ENCODE measurements around the gene CIT.
"Not testable (repeated sequence)": the region's sequence is repeated elsewhere in the genome, so short reads cannot be mapped to it uniquely, and the experiment has no call there.

Gene CIT

DNA sequence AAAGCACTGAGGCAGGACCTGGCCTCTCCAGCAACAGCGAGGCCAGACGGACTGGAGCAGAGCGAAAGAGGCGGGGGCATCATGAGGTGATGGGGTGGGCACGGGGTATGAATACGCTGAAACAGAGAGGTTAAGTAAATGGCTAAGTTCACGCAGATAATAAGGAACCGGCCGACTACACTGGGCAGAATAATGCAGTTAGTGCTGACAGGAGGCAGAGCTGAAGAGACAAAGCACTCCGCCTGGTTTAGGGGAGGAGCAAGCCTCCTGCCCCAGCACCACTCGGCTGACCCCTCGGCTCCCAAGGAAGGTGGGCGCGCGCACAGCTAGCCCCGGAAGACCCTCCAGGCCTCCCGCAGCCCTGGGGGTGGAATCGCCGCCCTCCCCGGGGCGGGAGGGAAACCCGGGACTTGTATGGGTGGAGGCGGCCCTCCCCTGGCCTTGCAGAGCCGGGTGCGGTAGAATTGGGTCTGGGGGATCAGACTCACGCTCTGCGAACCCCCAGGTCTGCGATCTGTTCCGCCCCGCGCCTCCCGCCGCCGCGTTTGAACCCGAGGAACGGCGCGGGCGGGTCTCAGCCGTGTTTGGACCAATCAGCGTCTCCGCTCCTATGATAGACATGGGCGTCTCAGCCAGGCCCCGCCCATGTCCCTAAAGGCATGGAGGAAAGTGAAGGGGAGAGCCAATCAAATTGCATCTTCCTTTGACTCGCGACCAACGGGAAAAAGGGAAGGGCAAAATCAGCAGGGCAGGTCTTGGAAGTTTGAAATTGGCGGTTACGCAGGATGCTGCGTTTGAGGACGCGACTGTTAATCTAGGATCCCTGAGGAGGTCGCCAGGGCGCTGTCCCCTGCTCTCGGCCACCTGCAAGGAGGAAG, at the start of gene CIT:
CIT (minus strand) TSS at position 560 of the 878 bp plus-strand sequence. CDS start 1,152 bp downstream, outside the sequence.
- peak; percentile 90 for DNase-seq

DNA sequence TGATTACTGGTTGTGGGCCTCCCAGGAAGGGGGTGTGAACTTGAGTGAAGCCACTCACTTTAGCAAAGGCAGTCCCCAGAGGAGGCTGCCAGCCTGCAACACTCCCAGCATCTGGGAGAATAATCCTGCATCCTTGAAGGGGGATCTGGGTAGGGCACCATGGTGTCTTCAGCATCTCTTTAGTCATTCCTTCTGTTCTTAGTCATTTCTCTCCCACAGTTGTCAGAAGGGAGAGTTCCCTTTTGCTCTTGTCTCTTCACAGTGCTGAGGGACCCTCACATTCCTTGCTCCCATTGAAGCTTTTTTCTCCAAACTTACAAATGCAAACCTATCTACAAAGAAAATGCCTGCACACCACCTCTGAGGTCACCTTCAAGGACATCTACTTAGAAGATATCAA, 48.1 kb upstream of the CIT start:
- DNase-seq = no peak

DNA sequence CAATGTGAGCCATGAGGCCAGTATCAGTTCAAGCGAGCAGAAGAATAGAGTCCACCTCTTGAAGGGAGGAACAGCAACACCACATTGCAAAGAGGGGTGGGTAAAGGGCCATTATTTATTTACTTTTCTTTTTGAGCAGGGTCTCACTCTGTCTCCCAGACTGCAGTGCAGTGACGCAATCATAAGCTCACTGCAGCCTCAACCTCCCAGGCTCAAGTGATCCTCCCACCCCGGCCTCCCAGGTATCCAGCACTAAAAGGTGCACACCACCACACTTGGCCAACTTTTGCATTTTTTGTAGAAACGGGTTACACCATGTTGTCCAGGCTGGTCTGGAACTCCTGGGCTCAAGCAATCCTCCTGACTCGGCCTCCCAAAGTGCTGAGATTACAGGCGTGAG, 42.9 kb upstream of the CIT start:
- DNase-seq = no peak

- no peak for DNase-seq
Observed at GRCh38 chr12:119915894-119916510, 38.9 kb upstream of the CIT start.

DNA sequence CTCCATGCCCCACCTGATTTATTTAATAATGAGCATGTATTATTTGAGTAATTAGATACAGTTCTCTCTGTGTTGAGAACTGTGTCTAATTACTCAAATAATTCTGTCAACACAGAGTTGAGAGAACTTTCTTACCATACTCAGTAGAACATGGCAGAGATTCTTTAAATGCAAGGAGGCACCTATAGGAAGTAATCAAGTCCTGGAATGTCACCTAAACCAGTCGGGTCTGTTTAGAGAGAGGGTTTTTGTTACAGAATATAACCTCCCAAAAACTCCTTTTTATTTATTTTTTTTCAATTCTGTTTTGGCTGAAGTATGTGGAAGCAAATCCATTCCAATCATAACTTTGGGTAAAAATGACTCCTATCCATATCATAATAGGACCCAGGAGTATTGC, 37.5 kb upstream of the CIT start:
- no peak for DNase-seq

DNA sequence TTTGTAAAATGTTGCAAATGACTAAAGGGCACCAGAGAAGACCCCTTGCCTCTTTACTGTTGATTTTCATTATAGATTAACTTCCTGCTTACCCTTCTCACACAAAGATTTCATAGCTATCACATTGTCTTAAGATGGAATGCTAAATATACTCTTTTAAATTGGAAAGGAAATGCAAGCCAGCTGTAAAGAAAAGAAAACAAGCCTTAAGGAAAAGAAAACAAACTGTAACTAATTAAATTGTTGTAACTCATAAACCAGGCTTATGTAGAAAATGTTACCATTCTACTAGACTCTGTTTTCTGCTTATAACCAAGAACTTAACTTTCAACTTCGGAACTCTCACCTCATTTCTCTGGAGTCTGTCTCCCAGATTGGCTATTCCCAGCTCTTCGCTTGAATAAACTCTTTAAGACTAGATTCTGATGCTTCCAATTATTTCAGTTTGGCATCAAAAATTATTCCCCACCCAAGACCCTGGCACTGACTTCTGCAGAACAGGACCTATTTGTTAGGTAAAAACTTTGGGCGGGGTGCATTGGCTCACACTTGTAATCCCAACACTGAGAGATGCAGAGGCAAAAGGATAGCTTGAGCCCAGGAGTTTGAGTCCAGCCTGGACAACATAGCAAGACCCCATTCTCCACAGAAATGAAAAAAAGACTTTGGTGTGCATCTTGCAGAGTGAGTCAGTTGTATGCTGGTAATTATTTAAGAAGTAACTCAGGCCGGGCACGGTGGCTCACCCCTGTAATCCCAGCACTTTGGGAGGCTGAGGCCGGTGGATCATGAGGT, 36.6 kb upstream of the CIT start:
- DNase-seq = no peak

- DNase-seq = no peak
Observed at GRCh38 chr12:119911182-119911581, 34.1 kb upstream of the CIT start.

- no peak for DNase-seq
Observed at GRCh38 chr12:119910586-119910985, 33.5 kb upstream of the CIT start.

- peak; percentile 62 to 74 for DNase-seq
Observed at GRCh38 chr12:119902084-119902509, 25.0 kb upstream of the CIT start.

DNA sequence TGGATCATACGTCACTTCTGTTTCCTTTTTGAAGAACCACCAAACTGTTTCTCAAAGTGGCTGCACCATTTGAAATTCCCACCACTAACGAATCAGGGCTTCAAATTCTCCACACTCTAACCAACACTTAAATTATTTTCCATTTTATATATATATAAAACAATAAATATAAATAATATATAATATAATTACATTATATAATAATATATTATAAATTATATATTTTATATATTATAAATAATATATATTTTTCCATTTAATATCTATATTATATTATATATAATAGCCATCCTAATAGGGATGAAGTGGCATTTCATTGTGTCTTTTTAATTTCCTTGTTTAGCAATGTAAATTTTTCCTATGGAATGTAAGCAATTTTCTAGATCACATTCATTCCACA, 24.6 kb upstream of the CIT start:
- no peak for DNase-seq

- no peak for DNase-seq
Observed at GRCh38 chr12:119894916-119895315, 17.8 kb upstream of the CIT start.

DNA sequence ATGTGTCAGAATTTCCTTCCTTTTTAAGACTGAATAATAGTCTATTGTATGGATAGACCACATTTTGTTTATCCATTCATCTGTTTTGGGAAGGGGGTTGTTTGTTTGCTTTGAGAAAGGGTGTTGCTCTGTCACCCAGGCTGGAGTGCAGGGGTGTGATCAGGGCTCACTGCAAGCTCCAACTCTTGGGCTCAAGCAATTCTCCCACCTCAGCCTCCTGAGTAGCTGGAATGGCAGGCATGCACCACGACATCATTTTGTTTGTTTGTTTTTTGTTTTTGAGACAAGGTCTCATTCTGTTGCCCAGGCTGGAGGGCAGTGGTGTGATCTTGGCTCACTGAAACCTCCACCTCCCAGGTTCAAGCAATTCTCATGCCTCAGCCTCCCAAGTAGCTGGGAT, 15.5 kb upstream of the CIT start:
- DNase-seq = not testable (repeated sequence)

- DNase-seq = no peak
Observed at GRCh38 chr12:119885549-119885948, 8.4 kb upstream of the CIT start.

DNA sequence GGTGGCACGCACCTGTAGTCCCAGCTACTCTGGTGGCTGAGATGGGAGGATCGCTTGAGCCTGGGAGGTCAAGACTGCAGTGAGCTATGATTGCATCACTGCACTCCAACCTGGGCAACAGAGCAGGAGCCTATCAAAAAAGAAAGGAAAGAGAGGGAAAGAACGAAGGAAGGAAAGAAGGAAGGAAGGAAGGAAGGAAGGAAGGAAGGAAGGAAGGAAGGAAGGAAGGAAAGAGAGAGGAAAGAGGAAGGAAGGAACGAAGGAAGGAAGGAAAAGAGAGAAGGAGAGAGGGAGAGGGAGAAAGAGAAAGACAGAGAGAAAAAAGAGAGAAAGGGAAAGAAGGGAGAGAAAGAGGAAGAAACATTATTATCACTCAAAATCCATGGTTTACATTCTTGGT, 6.7 kb upstream of the CIT start:
- DNase-seq = not testable (repeated sequence)

DNA sequence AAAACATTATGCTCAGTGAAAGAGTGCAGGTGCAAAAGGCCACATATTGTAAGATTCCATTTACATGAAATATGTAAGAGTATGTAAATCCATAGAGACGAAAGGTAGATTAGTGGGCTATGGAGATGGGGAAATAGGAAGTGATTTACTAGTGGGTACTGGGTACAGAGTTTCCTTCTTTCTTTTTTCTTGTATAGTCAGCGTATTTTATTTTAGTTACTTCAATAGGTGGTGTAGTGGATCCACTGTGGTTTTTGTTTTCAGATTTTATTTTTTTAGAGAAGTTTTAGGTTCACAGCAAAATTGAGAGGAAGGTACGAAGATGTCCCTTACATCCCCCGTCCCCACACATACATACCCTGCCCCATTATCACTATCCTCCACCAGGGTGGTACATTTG, 6.1 kb upstream of the CIT start:
- no peak for DNase-seq

DNA sequence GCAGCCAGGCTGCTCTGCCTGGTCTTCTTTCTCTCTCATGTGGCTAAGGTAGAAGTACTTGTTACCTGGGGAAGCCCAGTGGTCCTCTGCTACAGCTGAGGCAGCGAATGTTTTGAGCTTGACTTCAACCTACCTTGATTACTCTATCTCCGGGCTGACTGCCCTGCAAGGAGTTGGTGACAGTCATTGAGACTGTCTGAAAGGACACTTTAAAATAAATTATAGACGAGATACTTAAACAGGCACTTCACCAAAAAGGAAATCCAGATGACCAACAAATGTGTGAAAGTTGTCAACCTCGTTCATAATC, 474 bp upstream of the CIT start:
- DNase-seq = no peak

DNA sequence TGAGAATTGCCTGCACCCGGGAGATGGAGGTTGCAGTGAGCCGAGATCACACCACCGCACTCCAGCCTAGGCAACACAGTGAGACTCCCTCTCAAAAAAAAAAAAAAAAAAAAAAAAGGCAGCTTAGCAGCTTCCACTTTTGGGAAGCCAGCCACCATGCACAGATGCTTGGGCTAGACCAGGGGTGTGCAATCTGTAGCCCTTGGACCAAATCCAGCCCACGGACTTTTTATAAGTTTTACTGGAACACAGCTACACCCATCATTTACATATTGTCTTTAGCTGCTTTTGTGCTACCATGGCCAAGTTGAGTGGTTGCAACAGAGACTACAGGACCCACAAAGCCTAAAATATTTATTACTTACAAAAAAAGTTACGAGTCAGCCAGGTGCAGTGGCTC, 6.7 kb downstream of the CIT start:
- DNase-seq = no peak

- DNase-seq = no peak
Observed at GRCh38 chr12:119869720-119870119, 7.4 kb downstream of the CIT start.

DNA sequence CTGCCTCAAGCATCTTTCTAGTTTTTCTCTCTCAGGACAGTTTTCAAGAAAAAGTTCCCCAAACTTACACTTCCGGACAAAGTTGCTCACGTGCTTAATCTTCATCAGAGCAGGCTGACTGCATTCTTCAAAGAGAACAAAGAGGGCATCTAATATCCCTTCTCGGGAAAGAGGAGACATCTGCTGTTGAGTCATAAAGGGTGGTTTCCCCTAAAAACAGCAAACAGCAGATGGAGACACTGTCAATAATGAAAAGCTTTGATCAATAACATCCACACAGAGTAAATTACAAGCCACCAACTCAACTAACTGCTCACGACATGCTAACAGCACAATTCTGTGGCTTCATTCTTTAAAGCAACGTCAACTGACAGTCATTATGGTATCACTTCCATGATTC, 8.1 kb downstream of the CIT start:
- DNase-seq = no peak

DNA sequence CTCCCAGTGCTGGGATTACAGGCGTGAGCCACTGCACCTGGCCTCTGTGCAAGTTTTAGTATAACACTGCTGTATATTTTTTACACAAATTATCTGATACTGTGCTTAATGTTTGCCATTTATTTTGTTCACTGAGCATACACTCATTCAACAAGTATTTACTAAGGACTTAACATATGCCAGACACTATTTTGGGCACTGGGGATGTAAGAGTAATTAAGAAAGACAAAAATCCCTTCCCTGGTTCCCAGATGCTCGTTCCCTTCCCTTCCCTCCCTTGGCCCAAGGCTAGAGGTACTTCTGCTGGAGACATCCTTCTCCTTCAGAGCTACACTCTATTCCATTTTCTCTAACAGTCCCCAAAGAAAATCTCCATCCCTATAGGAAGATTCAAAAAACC, 12.5 kb downstream of the CIT start:
- no peak for DNase-seq

- DNase-seq = no peak
Observed at GRCh38 chr12:119859241-119859640, 17.9 kb downstream of the CIT start.

- DNase-seq = no peak
Observed at GRCh38 chr12:119857041-119857591, 20.0 kb downstream of the CIT start.

DNA sequence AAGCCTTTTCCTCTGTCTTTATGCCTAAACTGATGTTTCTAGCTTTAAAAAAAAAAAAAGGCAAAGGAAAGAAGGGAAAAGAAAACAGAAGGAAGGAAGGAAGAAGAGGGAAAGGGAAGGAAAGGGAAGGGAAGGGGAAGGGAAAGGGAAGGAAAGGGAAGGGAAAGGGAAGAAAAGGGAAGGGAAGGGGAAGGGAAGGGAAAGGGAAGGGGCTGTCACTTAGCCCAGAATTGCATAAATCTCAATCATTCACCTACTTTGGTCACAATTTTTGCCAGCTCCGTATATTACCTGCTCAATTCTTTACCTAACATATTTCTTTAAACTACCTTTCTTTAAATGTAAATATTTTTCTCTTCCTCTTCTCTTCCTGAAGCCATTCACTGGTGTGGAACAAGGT, 26.8 kb downstream of the CIT start:
- DNase-seq = no peak

GRCh38 chr12:119843100-119843499, 34.0 kb downstream of the CIT start:
- DNase-seq = no peak
